ENCODE results near the gene FDXR. TPM values are rescaled to one million over a fixed set of nuclear protein-coding genes. Genes with fewer than 3 reads are reported as not detected.
"Not testable (repeated sequence)": the region's sequence is repeated elsewhere in the genome, so short reads cannot be mapped to it uniquely, and the experiment has no call there.

FDXR gene
- total RNA-seq, 1 donor from 2014 or later, result 12.6 TPM

GRCh38 chr17:74871356-74872076, 1.3 kb downstream of the FDXR start:
- no peak for DNase-seq
- Histone ChIP-seq H3K9me3 (no peaks in the 10 kb centered on the region), H3K27me3 (ENCODE audit: low read depth) (no peaks in the 10 kb centered on the region), H3K4me1 (peaks cover 14% of the 10 kb centered on the region), H3K4me3 (peak overlapping the region; percentile 67), H3K36me3 (no peaks in the 10 kb centered on the region), H3K27ac (no peak overlapping the region)
- no peak for TF ChIP-seq CTCF (IDR thresholded peaks at IDR 0.05)
- no peak for ATAC-seq
- intact Hi-C loops (cut with DNase I), result no loop called here

GRCh38 chr17:74870512-74870911, 2.3 kb downstream of the FDXR start:
- ATAC-seq (no peak), DNase-seq (no peak)
- H3K9me3 ChIP-seq, result no peaks in the 10 kb centered on the region
- H3K36me3 ChIP-seq, result no peaks in the 10 kb centered on the region
- intact Hi-C loops (cut with DNase I), result no loop called here
- TF ChIP-seq CTCF (IDR thresholded peaks at IDR 0.05), result no peak
- H3K27me3 ChIP-seq (ENCODE audit: low read depth), result no peaks in the 10 kb centered on the region
- no peak overlapping the region for H3K27ac ChIP-seq
- H3K4me1 ChIP-seq, result peaks cover 14% of the 10 kb centered on the region
- no peak overlapping the region for H3K4me3 ChIP-seq

GRCh38 chr17:74870028-74870427, 2.8 kb downstream of the FDXR start:
- ATAC-seq, result not testable (repeated sequence)

GRCh38 chr17:74868908-74869255, 3.9 kb downstream of the FDXR start:
- Histone ChIP-seq H3K4me3 (no peak overlapping the region), H3K27me3 (ENCODE audit: low read depth) (no peaks in the 10 kb centered on the region), H3K36me3 (no peaks in the 10 kb centered on the region), H3K9me3 (no peaks in the 10 kb centered on the region), H3K27ac (no peak overlapping the region), H3K4me1 (peaks cover 11% of the 10 kb centered on the region)
- DNase-seq, result no peak
- no peak for TF ChIP-seq CTCF (IDR thresholded peaks at IDR 0.05)
- intact Hi-C loops (cut with DNase I), result no loop called here
- ATAC-seq, result no peak

More at GRCh38 chr17:74870028-74870427, 2.8 kb downstream of the FDXR start:
- H3K27ac ChIP-seq; H3K27me3 ChIP-seq (ENCODE audit: low read depth); H3K9me3 ChIP-seq; H3K36me3 ChIP-seq; intact Hi-C loops (cut with DNase I); DNase-seq; H3K4me3 ChIP-seq: not testable (repeated sequence)
- peaks cover 14% of the 10 kb centered on the region for H3K4me1 ChIP-seq

- DNase-seq, result no peak
- no peaks in the 10 kb centered on the region for H3K9me3 ChIP-seq
- H3K27me3 ChIP-seq (ENCODE audit: low read depth), result no peaks in the 10 kb centered on the region
- intact Hi-C loops (cut with DNase I), result no loop called here
- H3K4me3 ChIP-seq, result no peak overlapping the region
- no peak for ATAC-seq
- no peak overlapping the region for H3K27ac ChIP-seq
- no peaks in the 10 kb centered on the region for H3K36me3 ChIP-seq
- H3K4me1 ChIP-seq, result peaks cover 8% of the 10 kb centered on the region
- no peak for TF ChIP-seq CTCF (IDR thresholded peaks at IDR 0.05)
Measured at GRCh38 chr17:74868251-74868907, 4.4 kb downstream of the FDXR start.

GRCh38 chr17:74866198-74866835, 6.5 kb downstream of the FDXR start:
- peaks cover 9% of the 10 kb centered on the region for H3K4me1 ChIP-seq
- H3K27ac ChIP-seq, result no peak overlapping the region
- H3K27me3 ChIP-seq (ENCODE audit: low read depth), result no peaks in the 10 kb centered on the region
- TF ChIP-seq CTCF (IDR thresholded peaks at IDR 0.05), result no peak
- ATAC-seq (no peak), DNase-seq (no peak)
- intact Hi-C loops (cut with DNase I), result no loop called here
- no peaks in the 10 kb centered on the region for H3K9me3 ChIP-seq
- no peaks in the 10 kb centered on the region for H3K36me3 ChIP-seq
- H3K4me3 ChIP-seq, result no peak overlapping the region
